ENCODE measurements around the gene GPA33. TPM values are rescaled to one million over a fixed set of nuclear protein-coding genes. Genes with fewer than 3 reads are reported as not detected.

GPA33 gene
- total RNA-seq, 4 donors from 2014 or later = 1.7 TPM; not detected in 3

DNA sequence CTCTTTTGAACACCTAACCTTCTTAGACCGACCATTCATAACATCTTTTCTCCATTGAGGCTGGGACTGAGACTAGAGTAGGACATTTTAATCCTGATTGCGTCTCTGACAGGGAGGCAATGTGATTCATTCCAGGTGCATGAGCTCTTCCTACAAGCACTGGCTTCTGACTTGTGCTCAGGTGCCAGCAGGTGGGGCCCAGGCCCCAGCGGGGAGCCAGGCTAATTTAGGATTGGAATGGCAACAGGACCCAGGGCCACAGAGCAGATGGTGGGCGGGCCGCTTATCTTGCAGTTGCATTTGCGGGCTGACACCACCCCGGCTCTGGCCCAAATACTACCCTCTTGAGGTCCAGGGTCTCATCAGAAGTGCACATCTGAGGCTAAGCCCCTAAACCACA is 4.1 kb downstream of the GPA33 start:
- H3K27me3 ChIP-seq = peaks cover 15% of the 10 kb centered on the region
- H3K36me3 ChIP-seq = no peaks in the 10 kb centered on the region
- no peak for TF ChIP-seq POLR2A (IDR thresholded peaks at IDR 0.05)
- no peak for TF ChIP-seq POLR2AphosphoS5 (IDR thresholded peaks at IDR 0.05)
- TF ChIP-seq, protein P1, sequence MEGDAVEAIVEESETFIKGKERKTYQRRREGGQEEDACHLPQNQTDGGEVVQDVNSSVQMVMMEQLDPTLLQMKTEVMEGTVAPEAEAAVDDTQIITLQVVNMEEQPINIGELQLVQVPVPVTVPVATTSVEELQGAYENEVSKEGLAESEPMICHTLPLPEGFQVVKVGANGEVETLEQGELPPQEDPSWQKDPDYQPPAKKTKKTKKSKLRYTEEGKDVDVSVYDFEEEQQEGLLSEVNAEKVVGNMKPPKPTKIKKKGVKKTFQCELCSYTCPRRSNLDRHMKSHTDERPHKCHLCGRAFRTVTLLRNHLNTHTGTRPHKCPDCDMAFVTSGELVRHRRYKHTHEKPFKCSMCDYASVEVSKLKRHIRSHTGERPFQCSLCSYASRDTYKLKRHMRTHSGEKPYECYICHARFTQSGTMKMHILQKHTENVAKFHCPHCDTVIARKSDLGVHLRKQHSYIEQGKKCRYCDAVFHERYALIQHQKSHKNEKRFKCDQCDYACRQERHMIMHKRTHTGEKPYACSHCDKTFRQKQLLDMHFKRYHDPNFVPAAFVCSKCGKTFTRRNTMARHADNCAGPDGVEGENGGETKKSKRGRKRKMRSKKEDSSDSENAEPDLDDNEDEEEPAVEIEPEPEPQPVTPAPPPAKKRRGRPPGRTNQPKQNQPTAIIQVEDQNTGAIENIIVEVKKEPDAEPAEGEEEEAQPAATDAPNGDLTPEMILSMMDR (IDR thresholded peaks at IDR 0.05) = no peak
- no peak for TF ChIP-seq EP300 (IDR thresholded peaks at IDR 0.05)
- H3K4me1 ChIP-seq = no peaks in the 10 kb centered on the region
- no peak overlapping the region for H3K27ac ChIP-seq
- WGBS, 2 donors (ENCODE audit: low coverage in 1 of 2) = 70% methylated on average over 1 of the region's 7 CpGs; no CpG with 5 or more reads in 1 of the 2 donors
- no peak for ATAC-seq
- no peaks in the 10 kb centered on the region for H3K9me3 ChIP-seq
- H3K4me3 ChIP-seq = no peak overlapping the region

DNA sequence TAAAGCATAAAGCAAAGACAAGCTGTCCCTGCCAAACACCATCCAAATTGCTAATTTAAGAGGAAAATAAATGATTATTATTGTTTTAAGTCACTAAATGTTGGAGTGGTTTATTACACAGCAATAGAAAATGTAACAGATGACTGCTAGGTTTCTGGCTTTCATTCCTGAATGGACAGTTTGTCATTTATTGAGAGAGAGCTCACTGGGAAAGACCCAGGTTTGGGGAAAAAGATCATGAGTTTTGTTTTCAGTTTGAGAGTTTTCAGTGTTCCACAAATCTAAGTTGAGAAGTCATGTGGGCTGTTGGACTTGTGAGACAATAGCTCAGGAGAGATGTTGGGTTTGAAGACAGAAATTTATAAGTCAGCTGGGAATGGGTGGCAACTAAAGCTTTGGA is 5.4 kb downstream of the GPA33 start:
- no peak for TF ChIP-seq POLR2A (IDR thresholded peaks at IDR 0.05)
- no peak for TF ChIP-seq POLR2AphosphoS5 (IDR thresholded peaks at IDR 0.05)
- no peak for TF ChIP-seq EP300 (IDR thresholded peaks at IDR 0.05)
- TF ChIP-seq, protein P1 (IDR thresholded peaks at IDR 0.05) = no peak

GRCh38 chr1:167083871-167084270 is 6.3 kb downstream of the GPA33 start:
- 90 to 100% methylated on average over 3 of the region's 3 CpGs for WGBS, 2 donors (ENCODE audit: low coverage in 1 of 2)

More for the DNA sequence above, 5.4 kb downstream of the GPA33 start:
- Histone ChIP-seq H3K9me3 (no peaks in the 10 kb centered on the region), H3K4me1 (no peaks in the 10 kb centered on the region), H3K27ac (no peak overlapping the region), H3K36me3 (no peaks in the 10 kb centered on the region), H3K27me3 (peaks cover 19% of the 10 kb centered on the region), H3K4me3 (no peak overlapping the region)
- ATAC-seq = no peak

GRCh38 chr1:167083066-167083665 is 7.0 kb downstream of the GPA33 start:
- ATAC-seq = no peak
- Histone ChIP-seq H3K27ac (no peak overlapping the region), H3K9me3 (no peaks in the 10 kb centered on the region), H3K4me3 (no peak overlapping the region), H3K27me3 (peaks cover 20% of the 10 kb centered on the region), H3K4me1 (no peaks in the 10 kb centered on the region), H3K36me3 (no peaks in the 10 kb centered on the region)
- WGBS, 2 donors (ENCODE audit: low coverage in 1 of 2) = 36 to 52% methylated on average over 5 to 6 of the region's 6 CpGs
- TF ChIP-seq, protein P1 (IDR thresholded peaks at IDR 0.05) = no peak
- TF ChIP-seq POLR2A (IDR thresholded peaks at IDR 0.05) = no peak

More at GRCh38 chr1:167083871-167084270, 6.3 kb downstream of the GPA33 start:
- Histone ChIP-seq H3K27ac (no peak overlapping the region), H3K4me1 (no peaks in the 10 kb centered on the region), H3K36me3 (no peaks in the 10 kb centered on the region), H3K9me3 (no peaks in the 10 kb centered on the region), H3K4me3 (no peak overlapping the region), H3K27me3 (peaks cover 20% of the 10 kb centered on the region)
- TF ChIP-seq POLR2AphosphoS5 (IDR thresholded peaks at IDR 0.05) (no peak), EP300 (IDR thresholded peaks at IDR 0.05) (no peak), POLR2A (IDR thresholded peaks at IDR 0.05) (no peak)
- TF ChIP-seq, protein P1 (IDR thresholded peaks at IDR 0.05) = no peak
- no peak for ATAC-seq

- Histone ChIP-seq H3K4me3 (no peak overlapping the region), H3K36me3 (no peaks in the 10 kb centered on the region), H3K9me3 (no peaks in the 10 kb centered on the region), H3K27ac (no peak overlapping the region), H3K4me1 (no peaks in the 10 kb centered on the region), H3K27me3 (peaks cover 20% of the 10 kb centered on the region)
- TF ChIP-seq EP300 (IDR thresholded peaks at IDR 0.05) (no peak), POLR2AphosphoS5 (IDR thresholded peaks at IDR 0.05) (no peak), POLR2A (IDR thresholded peaks at IDR 0.05) (no peak)
- TF ChIP-seq, protein P1 (IDR thresholded peaks at IDR 0.05) = no peak
- 62 to 63% methylated on average over 3 to 6 of the region's 11 CpGs for WGBS, 2 donors (ENCODE audit: low coverage in 1 of 2)
- ATAC-seq = no peak
These were observed 7.6 kb downstream of the GPA33 start for GRCh38 chr1:167082511-167083027.
